Neural cell (in vitro differentiated cells): ENCODE results near the gene ZDHHC20. TPM values are rescaled to one million over a fixed set of nuclear protein-coding genes. Genes with fewer than 3 reads are reported as not detected.

Experiments used
- H2AFZ ChIP-seq: fragments of 200-600, 300-800 bp; sonication (generic), shearing (Covaris generic); 2 replicates; pipeline ENCODE4 v1.6.0; 2014; ENCODE audit warnings: low read depth, mild to moderate bottlenecking, antibody characterized with exemption, low read length, moderate library complexity
- H3F3A ChIP-seq: fragments of 200-600 bp; shearing (Covaris generic); 2 replicates; pipeline ENCODE4 v1.6.1; 2016; ENCODE audit warnings: mild to moderate bottlenecking, moderate library complexity, mixed read lengths, antibody characterized with exemption, low read length; ENCODE audit not compliant: insufficient read depth, poor library complexity, severe bottlenecking
- H3K27ac ChIP-seq: fragments of 200-600, 300-800 bp; sonication (generic), shearing (Covaris generic); 2 replicates; pipeline ENCODE4 v1.5.1; 2014; ENCODE audit warnings: mild to moderate bottlenecking, low read length, moderate library complexity
- H3K27me3 ChIP-seq: fragments of 300-800, 200-600 bp; sonication (generic), shearing (Covaris generic); 2 replicates; pipeline ENCODE4 v1.6.0; 2014; ENCODE audit warnings: mild to moderate bottlenecking, low read depth, low read length, moderate library complexity; ENCODE audit not compliant: insufficient read depth
- H3K36me3 ChIP-seq: fragments of 300-800, 200-600 bp; sonication (generic), shearing (Covaris generic); 2 replicates; pipeline ENCODE4 v1.5.1; 2014; ENCODE audit warnings: mild to moderate bottlenecking, antibody characterized with exemption, low read length, moderate library complexity; ENCODE audit not compliant: insufficient read depth
- H3K4me2 ChIP-seq: fragments of 300-800, 200-600 bp; sonication (generic), shearing (Covaris generic); 2 replicates; pipeline ENCODE4 v1.6.0; 2014; ENCODE audit warnings: mild to moderate bottlenecking, low read length
- H3K4me3 ChIP-seq: fragments of 300-800, 200-600 bp; sonication (generic), shearing (Covaris generic); 2 replicates; pipeline ENCODE4 v1.5.1; 2014; ENCODE audit warnings: mild to moderate bottlenecking, low read length, moderate library complexity
- H3K79me2 ChIP-seq: fragments of 200-600 bp; shearing (Covaris generic); replicated peaks from 2 replicates; pipeline ENCODE4 v1.6.0; 2014; ENCODE audit warnings: mild to moderate bottlenecking, low read length, moderate library complexity; ENCODE audit not compliant: insufficient read depth
- H3K9ac ChIP-seq: fragments of 300-800, 200-600 bp; sonication (generic), shearing (Covaris generic); 2 replicates; pipeline ENCODE4 v1.6.1; 2016; ENCODE audit warnings: mild to moderate bottlenecking, low read length, mixed read lengths
- H3K9me2 ChIP-seq: fragments of 200-600 bp; shearing (Covaris generic); 2 replicates; pipeline ENCODE4 v1.6.1; 2016; ENCODE audit warnings: mild to moderate bottlenecking, low read length, mixed read lengths; ENCODE audit not compliant: insufficient read depth
- H3K9me3 ChIP-seq: fragments of 200-600, 300-800 bp; sonication (generic), shearing (Covaris generic); 2 replicates; pipeline ENCODE4 v1.6.1; 2016; ENCODE audit warnings: mild to moderate bottlenecking, mixed run types, low read length, moderate library complexity, mixed read lengths
- H4K20me1 ChIP-seq: fragments of 200-600 bp; shearing (Covaris generic); 2 replicates; pipeline ENCODE4 v1.6.1; 2016; ENCODE audit warnings: mild to moderate bottlenecking, mixed run types; ENCODE audit not compliant: insufficient read depth
- CTCF ChIP-seq: fragments of 450-650 bp; IDR thresholded peaks from 2 replicates; pipeline ENCODE4 v1.5.1; 2014; ENCODE audit warnings: antibody characterized with exemption, mild to moderate bottlenecking, moderate library complexity; ENCODE audit not compliant: poor library complexity, severe bottlenecking
- EP300 ChIP-seq: fragments of 450-650 bp; conservative IDR thresholded peaks from 2 replicates; pipeline ENCODE4 v1.6.1; 2014; ENCODE audit warnings: antibody characterized with exemption, mild to moderate bottlenecking, moderate library complexity; ENCODE audit not compliant: poor library complexity, severe bottlenecking
- EZH2 ChIP-seq: fragments of 200-600, 300-800 bp; shearing (Covaris generic), sonication (generic); IDR thresholded peaks from 2 replicates; pipeline ENCODE4 v1.6.1; 2014; ENCODE audit warnings: antibody characterized with exemption, low read length, borderline replicate concordance, mild to moderate bottlenecking; ENCODE audit not compliant: insufficient read depth, poor library complexity, severe bottlenecking
- MXI1 ChIP-seq: fragments of 450-650 bp; conservative IDR thresholded peaks from 2 replicates; pipeline ENCODE4 v1.6.1; 2014; ENCODE audit warnings: antibody characterized with exemption, mild to moderate bottlenecking; ENCODE audit not compliant: poor library complexity, severe bottlenecking
- POLR2AphosphoS5 ChIP-seq: IDR thresholded peaks from 2 replicates; pipeline ENCODE4 v1.6.1; 2012
- RAD21 ChIP-seq: fragments of 450-650 bp; conservative IDR thresholded peaks from 2 replicates; pipeline ENCODE4 v1.6.1; 2014; ENCODE audit warnings: antibody characterized with exemption, mild to moderate bottlenecking, moderate library complexity
- REST ChIP-seq: IDR thresholded peaks from 2 replicates; pipeline ENCODE4 v1.6.1; 2012; ENCODE audit warnings: borderline replicate concordance
- SMC3 ChIP-seq: fragments of 450-650 bp; conservative IDR thresholded peaks from 2 replicates; pipeline ENCODE4 v1.6.1; 2014; ENCODE audit warnings: antibody characterized with exemption, mild to moderate bottlenecking, moderate library complexity; ENCODE audit not compliant: poor library complexity
- TAF1 ChIP-seq: IDR thresholded peaks from 2 replicates; pipeline ENCODE4 v1.6.1; 2012; ENCODE audit warnings: low read depth
- polyA plus RNA-seq: library from polyadenylated mRNA; depleted of rRNA; stranded (reverse); fragments of >200 nt; gene quantifications from 2 replicates; pipeline ENCODE4 v1.2.3, GENCODE V29; 2014

Gene ZDHHC20
- polyA plus RNA-seq, 1 donor from 2014 or later: 43.3 TPM

- Histone ChIP-seq H3K79me2 (no peaks in the 10 kb centered on the region), H3K27ac (no peak overlapping the region), H3K9me2 (no peaks in the 10 kb centered on the region), H3K9me3 (no peaks in the 10 kb centered on the region), H3K36me3 (no peaks in the 10 kb centered on the region), H3K9ac (no peak overlapping the region), H2AFZ (no peak overlapping the region), H4K20me1 (no peaks in the 10 kb centered on the region), H3K4me3 (no peak overlapping the region), H3K27me3 (no peaks in the 10 kb centered on the region), H3K4me2 (no peak overlapping the region), H3F3A (no peaks in the 10 kb centered on the region)
- TF ChIP-seq RAD21: no peak
- no peak for TF ChIP-seq EZH2
- no peak for TF ChIP-seq POLR2AphosphoS5
- TF ChIP-seq TAF1: no peak
- no peak for TF ChIP-seq REST
- no peak for TF ChIP-seq MXI1
- TF ChIP-seq SMC3: no peak
- TF ChIP-seq CTCF: no peak
- TF ChIP-seq EP300: no peak
Measured at GRCh38 chr13:21395953-21396352, 63.1 kb downstream of the ZDHHC20 start.

- Histone ChIP-seq H3K9me3 (no peaks in the 10 kb centered on the region), H3F3A (no peaks in the 10 kb centered on the region), H4K20me1 (no peaks in the 10 kb centered on the region), H3K36me3 (peaks cover 8% of the 10 kb centered on the region), H3K27me3 (no peaks in the 10 kb centered on the region), H3K4me2 (no peak overlapping the region), H3K9ac (no peak overlapping the region), H2AFZ (no peak overlapping the region), H3K27ac (no peak overlapping the region), H3K9me2 (no peaks in the 10 kb centered on the region), H3K4me3 (no peak overlapping the region), H3K79me2 (no peaks in the 10 kb centered on the region)
- TF ChIP-seq TAF1: no peak
- TF ChIP-seq SMC3: no peak
- no peak for TF ChIP-seq MXI1
- TF ChIP-seq POLR2AphosphoS5: no peak
- TF ChIP-seq EP300: no peak
- TF ChIP-seq EZH2: no peak
- TF ChIP-seq CTCF: no peak
- no peak for TF ChIP-seq REST
- TF ChIP-seq RAD21: no peak
Measured at GRCh38 chr13:21389124-21389523, 70.0 kb downstream of the ZDHHC20 start.
